ENCODE results near the gene IRF2. TPM values are rescaled to one million over a fixed set of nuclear protein-coding genes. Genes with fewer than 3 reads are reported as not detected.
"Not testable (repeated sequence)": the region's sequence is repeated elsewhere in the genome, so short reads cannot be mapped to it uniquely, and the experiment has no call there.

The IRF2 gene
- total RNA-seq, 1 donor from 2014 or later, result 9.4 TPM

DNA sequence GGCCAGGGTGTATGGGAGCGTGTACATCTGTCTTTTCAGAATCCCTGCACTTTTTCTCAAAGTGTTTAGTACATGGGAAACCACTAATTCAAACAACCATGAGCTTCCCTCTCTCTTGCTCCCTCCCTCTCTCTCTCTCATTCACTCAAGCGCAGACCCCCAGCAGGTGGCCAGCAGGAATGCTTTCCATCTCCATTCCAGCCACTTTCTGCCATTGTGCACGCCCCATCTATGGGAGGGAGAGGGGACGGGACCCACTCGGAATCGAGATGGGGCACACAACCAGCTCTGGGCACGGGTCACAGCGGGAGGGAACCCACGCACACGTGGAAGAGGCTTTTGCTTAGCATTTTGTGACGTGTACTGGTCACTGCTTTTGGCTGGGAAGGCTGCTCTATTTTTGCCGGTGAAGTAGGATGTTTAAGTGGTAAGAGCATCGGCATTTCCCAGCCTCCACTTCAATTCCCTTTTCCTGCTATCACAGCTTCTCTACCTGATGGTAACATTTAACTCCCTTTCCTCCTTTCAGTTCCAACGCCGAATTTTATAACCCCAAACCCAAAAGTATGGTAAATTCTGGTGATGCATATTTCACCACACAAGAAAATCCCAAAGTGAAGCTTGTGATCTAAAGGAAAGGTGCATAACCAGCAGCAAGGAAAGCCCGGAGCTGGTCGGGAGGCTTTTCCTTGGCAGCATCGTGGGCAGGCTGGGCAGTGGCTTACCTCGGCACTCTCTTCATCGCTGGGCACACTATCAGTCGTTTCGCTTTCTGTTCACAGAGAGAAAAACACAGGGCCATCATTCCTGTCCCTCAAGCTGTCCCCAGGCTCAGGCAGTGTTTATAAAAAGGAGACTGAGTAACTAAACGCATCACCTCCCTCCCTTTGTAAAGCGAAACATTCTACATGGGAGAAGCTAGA is 84.1 kb downstream of the IRF2 start:
- DNase-seq, result no peak

DNA sequence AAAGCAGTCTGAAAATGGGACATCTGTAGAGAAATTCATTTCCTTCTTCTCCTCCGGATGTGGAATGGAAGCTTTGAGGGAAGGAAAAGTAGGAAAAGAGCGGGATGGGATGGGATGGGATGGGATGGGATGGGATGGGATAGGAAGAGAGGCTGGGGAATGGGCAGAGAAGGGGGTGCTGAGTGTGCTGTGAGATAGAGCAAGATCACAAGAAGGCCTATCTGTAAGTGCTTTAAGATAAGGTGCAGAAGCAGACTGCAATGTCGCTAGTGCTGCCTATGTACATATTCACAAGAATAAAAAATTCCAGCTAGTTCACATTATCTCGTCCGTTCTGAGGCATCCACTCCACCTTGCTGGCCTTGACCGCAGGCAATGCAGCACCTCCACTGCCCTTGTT is 86.2 kb downstream of the IRF2 start:
- no peak for DNase-seq

- no peak for DNase-seq
Measured at GRCh38 chr4:184387351-184387750, 87.0 kb downstream of the IRF2 start.

DNA sequence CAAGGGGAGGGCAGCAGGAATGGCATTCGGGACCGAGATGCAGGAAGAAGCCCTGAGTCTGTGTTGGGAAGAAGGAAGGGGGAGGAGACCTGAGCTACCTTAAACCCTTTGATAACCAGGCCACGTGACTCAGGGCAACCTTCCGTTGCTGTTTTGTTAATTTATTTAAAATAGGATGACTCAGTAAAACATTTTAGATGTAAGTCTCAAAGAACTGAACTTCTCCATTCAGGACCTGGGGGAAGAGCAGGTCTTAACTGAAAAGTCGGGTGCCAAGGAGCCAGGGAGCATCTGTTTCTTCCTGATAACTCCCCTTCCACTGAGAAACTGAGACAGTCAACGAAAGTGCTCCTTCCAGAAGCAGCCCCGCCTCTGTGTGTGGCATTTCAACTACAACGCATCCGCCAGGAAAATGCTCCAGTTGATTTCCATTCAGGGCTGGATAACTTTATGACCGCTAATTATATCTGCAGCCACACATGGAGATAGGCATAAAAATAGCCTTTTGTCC is 88.0 kb downstream of the IRF2 start:
- DNase-seq, result no peak

- DNase-seq, result no peak
Measured at GRCh38 chr4:184385705-184386141, 88.6 kb downstream of the IRF2 start.

DNA sequence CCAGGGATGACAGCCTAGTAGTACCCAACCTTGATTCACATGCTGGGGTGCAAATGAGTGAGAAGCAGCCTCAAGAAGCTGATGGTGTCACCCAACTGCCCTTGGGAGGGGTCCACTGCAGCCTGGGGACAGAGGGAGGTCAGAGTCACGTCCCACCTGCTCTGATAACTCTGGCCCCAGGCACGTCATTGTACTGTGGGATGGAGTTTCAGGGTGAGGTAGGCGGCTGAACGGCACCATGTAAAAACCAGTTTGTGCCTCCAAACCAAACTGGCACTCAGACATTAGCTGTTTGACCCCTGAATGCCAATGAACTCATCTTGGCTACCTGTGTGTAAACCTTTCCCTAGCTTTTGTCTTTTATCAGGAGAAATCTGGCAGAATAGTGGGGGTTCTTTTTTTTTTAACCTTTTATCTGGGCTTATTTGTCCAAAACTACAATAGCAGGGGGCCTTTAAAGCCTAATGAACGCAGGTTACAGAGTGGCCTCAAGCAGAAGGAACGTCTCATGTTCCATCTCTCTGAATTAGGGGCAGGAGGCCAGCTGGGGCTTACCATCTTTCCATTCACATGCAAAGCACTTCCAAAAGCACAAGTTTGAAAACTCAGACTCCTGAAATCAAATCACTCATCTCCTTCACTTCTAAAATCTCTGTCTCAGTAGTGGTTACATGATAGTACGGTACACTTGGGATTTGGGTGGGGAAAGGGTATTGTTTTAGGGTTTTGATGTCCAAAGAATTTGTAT is 89.4 kb downstream of the IRF2 start:
- DNase-seq, result no peak

DNA sequence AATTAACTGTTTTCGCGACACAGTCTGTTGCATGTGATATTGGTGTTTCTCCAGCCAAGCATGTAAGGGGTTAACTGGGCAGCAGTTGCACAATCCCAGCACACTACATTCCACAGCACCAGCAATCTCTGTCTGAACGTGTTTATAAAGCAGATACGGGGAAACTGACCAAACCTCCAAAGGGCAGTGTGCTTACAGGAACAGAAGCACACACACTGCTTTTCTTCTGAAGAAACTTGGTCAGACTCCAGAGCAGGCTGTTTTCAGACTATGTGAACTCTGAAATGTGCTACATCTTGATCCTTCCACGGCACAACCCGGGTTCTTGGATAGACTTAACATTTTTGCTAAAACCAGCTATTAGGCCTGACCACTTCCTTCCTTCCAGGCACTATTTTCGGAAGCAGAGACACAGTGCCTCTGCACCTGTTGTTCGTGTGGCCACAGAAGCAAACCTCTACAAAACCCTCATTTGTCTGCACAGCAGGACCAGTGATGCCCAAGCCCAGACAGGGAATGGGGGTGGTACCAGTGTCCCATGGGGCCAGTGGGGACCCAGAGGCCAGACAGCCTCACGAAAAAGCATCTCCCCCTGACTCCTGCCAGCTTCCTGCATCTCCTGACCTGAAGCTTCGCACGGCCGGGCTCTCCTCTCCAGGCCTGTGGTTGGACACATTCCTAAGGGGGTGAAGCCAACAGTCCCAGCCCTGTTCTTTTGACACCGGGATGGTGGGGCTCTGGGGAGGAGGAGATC is 90.1 kb downstream of the IRF2 start:
- DNase-seq, result no peak

DNA sequence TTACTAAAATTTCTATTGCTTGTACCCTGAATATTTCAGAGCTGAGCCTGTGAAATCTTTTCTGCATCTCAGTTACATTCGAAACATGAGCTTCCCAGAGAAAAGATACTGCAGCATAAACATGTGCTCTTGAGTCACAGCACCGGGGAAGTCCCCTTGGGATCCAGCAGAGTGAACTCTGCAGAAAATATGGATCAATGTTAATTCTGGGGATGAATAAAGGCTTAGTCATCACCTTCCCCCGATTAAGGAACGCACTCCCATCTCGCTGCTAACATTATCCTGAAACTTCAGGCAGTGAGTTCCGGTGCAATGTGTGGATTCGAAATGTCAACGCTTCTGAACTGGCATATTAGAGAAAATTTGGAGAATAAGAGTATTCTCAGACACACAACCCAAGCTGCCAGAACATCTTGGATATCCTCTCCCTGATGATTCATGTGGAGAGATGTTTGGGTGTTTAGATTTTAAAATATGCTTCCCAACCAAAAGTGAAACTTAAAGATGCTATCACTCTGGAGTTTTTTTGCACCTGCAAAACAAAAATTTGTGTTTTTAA is 90.8 kb downstream of the IRF2 start:
- peak; percentile 16 for DNase-seq

DNA sequence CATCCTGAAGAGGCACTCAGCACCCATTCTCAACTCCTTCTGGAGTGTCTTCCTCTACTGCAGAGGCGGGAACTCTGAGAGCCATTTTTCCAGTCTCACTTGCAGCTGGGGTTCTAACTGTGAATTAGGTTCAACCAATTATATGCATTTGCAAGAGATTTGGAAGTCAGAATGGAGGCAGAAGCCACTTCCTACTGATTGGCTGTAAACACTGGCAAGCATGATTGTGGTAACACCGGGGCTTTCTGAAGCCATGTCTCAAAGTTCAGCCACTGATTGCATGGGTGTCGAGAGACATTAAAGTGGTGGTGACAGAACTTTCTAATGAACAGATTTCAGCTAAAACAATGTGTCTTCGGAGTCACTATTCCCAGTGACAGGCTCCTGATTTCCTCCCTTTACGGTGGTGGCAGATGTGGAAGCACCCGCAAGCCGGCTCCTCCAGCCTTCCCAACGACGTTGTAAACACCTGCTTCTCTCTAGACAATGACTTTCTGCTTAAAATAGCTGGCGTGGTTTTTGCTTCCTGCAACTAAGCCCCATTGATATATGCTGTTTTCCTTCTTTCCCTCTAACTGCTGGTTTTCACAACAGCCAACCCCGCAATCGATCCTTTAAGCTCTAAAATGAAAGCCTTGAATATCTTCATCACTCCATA is 92.0 kb downstream of the IRF2 start:
- DNase-seq, result no peak

DNA sequence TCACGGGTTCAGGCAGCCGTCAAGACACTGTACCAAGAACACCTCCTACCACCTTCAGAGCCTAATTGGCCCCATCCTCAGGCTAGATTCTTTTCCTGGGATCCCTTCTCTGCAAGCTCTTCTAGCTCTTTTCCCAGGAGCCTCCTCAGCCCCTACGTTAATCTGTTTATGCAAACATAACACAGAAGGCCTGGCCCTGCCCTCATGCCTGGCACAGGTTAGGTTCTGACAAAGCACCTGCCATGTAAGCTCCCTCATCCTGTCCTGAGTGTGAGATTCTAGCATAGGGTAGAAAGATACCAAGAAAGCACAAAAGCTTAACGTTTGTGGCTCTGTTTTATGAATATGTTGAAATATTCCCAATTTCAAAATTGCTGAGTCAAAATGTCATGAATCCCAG is 93.6 kb downstream of the IRF2 start:
- DNase-seq, result no peak

DNA sequence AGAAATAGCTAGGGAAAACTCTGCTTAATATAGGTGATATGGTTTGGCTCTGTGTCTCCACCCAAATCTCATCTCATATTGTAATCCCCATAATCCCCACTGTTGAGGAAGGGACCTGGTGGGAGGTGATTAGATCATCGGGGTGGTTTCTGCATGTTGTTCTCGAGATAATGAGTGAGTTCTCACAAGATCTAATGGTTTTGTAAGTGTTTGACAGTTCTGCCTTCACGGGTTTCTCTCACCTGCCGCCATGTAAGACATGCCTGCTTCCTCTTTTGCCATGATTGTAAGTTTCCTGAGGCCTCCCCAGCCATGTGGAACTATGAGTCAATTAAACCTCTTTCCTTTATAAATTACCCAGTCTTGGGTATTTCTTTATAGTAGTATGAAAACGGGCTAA is 94.1 kb downstream of the IRF2 start:
- not testable (repeated sequence) for DNase-seq

- no peak for DNase-seq
Measured at GRCh38 chr4:184376923-184377322, 97.4 kb downstream of the IRF2 start.

- DNase-seq, result no peak
Measured at GRCh38 chr4:184376126-184376838, 98.1 kb downstream of the IRF2 start.

DNA sequence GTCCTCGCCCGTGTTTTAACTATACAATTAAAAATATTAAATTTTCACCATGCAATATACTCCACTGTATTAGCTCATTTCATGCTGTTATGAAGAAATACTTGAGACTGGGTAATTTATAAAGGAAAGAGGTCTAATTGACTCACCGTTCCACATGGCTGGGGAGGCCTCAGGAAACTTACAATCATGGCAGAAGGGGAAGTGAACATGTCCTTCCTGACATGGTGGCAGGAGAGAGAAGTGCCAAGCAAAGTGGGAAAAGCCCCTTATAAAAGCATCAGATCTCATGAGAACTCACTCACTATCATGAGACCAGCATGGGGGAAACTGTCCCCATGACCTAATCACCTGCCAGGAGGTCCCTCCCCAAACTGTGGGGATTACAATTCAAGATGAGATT is 98.7 kb downstream of the IRF2 start:
- not testable (repeated sequence) for DNase-seq

GRCh38 chr4:184375027-184375426 is 99.3 kb downstream of the IRF2 start:
- DNase-seq, result no peak

DNA sequence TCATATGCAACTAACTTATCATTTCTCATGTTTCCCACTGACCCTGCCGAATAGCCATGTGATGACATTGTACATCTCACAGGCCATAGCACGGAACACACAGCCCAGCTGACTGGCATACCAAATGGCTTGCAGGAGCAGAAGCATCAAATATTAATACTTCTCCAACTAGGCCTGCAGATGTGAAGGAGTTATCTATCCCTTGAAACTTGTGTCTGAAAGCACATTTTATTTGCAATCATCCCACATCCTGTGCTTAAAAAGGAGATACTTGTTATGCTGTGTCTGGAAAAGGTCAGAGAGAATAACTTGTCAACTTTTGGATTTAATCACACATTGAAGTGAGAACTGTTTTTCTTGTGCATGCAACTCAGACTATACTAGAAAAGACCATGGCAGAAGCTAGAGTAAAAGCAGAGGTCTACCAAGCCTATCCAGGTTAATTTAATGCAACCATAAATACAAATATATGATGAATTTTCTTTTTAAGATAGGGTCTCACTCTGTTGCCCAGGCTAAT is 100.4 kb downstream of the IRF2 start:
- no peak for DNase-seq

DNA sequence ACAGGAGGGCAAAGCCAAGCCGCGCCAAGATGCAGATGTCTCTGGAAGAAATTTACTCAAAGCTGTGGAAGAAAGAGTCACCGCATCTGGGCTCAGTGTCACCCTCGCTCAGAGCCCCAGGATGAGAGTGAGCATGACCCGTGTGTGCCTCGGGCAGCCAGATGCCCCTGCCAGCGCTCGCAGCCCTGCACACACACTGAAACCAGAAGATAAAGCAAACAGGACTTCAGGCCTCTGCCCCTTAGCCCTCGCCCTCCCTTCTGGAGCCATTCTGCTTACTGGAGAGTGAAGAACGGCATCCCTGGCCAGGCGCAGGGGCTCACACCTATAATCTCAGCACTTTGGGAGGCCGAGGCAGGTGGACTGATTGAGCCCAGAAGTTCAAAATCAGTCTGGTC is 103.0 kb downstream of the IRF2 start:
- no peak for DNase-seq

DNA sequence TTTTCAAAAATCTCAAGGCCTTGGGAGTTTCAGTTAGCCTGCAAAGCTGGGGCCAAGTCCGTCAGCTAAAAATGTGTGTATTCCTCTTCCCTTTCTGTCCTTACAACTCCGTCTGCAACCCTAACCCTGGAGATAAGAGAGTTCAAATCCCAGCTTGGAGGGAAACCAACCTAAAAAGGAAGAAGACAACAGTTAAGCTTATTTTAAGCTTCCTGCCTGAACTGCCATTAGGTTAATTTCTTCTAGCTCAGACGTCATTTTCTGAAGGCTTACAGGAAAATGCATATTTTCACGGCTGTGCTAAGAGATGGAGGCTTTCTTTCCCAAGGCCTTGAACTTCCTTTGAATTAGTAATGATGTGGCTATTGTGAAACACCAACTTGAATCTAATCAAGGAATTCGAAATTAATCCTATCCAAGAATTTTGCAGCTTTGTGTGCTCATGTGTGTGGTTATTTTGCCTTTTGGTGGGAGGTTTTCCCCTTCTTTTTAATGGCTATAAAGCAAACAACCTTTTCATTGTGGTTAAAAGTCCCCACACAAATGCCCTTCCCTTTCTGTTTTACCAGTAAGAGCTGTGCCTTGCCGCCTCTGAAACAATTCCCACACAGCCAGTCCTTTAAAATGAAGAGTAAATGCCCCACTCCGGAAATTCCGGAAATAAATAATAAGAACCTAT is 103.5 kb downstream of the IRF2 start:
- DNase-seq, result no peak

GRCh38 chr4:184369871-184370270 is 104.5 kb downstream of the IRF2 start:
- DNase-seq, result no peak

DNA sequence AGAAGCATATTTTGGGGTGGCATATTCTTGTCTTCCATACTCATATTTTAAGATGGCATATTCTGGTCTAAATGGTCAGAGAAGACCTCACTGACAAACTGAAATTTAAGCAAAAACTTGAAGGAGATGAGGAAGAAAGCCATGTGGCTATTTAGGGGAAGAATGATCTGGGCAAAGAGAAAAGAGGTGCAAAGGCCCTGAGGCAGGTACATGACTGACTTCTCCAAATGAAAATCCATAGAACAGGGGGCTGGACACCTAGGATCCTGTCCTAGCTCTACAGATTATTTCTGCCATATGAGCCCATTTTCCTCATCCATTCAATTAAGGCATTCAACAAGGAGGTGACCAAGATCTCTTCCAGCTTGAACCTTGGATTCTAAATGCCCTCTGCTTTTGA is 105.6 kb downstream of the IRF2 start:
- no peak for DNase-seq

All from occipital lobe (tissue), 2 donors.